AG09319 (cell line): ENCODE results near the gene PNLIP.

Experiments used
- DNase-seq: peaks from one replicate; pipeline ENCODE4 v3.0.0-alpha.2; 2010; ENCODE audit warnings: low read depth; ENCODE audit errors: extremely low read depth
- TF ChIP-seq, protein P1 (sequence below): IDR thresholded peaks from 2 replicates; pipeline ENCODE4 v1.5.1; 2011; ENCODE audit warnings: low read depth, mild to moderate bottlenecking, inconsistent platforms, low read length, moderate library complexity

Gene PNLIP

DNA sequence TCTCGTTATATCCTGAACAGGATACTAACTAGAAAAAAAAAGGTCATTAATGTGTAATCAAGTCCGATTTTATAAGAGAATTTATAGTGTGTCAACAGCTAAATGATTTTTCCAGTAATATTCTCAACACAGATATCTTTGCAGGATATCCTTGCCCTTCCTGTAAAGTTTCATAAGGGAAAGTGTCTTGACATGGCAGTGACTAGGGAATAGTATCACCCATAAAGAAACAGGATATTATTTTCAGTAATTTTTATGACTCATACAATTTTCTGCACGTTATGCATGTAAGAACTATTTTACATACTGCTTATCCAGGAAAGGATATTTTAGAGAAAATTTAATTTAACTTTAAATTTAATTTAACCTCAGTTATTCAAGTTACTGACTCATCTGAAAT lies 19.5 kb upstream of the PNLIP start:
- TF ChIP-seq, protein P1, sequence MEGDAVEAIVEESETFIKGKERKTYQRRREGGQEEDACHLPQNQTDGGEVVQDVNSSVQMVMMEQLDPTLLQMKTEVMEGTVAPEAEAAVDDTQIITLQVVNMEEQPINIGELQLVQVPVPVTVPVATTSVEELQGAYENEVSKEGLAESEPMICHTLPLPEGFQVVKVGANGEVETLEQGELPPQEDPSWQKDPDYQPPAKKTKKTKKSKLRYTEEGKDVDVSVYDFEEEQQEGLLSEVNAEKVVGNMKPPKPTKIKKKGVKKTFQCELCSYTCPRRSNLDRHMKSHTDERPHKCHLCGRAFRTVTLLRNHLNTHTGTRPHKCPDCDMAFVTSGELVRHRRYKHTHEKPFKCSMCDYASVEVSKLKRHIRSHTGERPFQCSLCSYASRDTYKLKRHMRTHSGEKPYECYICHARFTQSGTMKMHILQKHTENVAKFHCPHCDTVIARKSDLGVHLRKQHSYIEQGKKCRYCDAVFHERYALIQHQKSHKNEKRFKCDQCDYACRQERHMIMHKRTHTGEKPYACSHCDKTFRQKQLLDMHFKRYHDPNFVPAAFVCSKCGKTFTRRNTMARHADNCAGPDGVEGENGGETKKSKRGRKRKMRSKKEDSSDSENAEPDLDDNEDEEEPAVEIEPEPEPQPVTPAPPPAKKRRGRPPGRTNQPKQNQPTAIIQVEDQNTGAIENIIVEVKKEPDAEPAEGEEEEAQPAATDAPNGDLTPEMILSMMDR = no peak
- DNase-seq = no peak

- TF ChIP-seq, protein P1 = no peak
- DNase-seq = no peak
These were observed 8.9 kb upstream of the PNLIP start for GRCh38 chr10:116536810-116537209.

GRCh38 chr10:116538456-116538855 lies 7.3 kb upstream of the PNLIP start:
- no peak for DNase-seq
- TF ChIP-seq, protein P1 = no peak

DNA sequence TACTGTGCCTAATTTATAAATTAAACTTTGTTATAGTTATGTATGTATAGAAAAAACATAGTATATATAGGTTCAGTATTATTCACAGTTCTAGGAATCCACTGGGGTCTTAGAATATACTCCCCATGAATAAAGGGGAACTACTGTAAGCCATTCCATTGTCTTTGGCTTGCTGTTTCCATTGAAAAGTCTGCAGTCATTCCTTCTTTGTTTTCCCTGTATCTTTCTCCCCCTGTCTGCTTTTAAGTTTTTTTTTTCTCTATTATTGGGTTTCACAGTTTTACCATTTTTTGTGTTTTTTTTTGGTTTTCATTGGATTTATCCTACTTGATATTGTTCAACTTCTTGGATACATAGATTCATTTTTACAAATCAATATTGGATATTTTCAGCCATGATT lies 6.7 kb upstream of the PNLIP start:
- DNase-seq = no peak
- TF ChIP-seq, protein P1 = no peak

- DNase-seq = no peak
- TF ChIP-seq, protein P1 = no peak
These were observed 4.9 kb upstream of the PNLIP start for GRCh38 chr10:116540814-116541213.

DNA sequence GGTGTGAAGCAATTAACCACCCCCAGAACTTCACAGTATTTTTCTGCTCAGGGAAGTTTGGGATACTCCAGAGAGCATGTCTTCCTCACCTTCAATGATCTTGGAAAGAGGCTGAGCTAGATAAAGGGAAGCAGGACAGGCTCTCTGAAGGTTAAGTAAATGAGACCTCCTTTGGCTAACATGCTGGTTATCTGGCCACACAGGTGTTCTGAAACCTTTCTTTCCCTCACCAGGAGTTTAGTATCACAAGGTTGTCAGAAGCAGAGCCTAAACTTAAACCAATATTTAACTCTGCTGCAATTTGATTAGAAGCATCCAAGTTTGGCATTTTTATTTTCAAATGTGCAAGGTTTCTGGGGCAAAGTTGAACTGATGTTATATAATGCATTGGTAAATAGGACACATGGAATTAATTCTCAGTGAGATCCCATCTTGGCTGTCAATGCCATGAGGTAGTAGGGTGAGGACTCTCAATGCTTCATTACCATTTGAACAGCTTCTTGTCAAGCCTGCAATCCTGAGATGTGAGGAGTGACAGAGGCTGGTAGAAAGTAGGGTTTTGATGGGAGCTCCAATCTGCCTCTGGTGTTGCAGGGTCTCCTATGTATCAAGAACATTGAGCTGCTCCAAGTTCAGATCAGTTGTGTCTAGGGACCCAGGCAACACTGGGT lies 3.6 kb upstream of the PNLIP start:
- DNase-seq = no peak
- TF ChIP-seq, protein P1 = no peak

DNA sequence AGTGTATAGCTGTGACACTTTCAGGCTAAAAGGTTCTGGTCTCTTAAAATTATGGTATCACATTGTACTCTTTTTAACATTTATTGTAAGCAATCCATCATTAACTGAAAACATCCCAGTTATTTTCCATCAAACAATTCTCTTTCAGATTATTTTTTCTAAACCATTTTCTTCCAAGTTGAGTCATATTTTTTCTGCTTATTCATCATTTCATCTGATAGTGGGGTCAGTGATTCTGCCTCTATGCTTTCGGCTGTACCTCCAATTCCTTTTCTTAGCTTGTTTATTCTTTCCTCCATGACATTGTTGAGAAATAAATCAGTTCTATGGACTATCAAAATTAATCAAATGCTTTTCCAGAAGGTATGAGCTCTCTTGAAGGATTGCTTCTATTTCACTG lies 609 bp upstream of the PNLIP start:
- no peak for DNase-seq
- TF ChIP-seq, protein P1 = no peak
